Left lung (tissue), 10 donors: ENCODE data around the gene ODAD4. TPM values are rescaled to one million over a fixed set of nuclear protein-coding genes. Genes with fewer than 3 reads are reported as not detected.

ENCODE experiments used
- ATAC-seq: fragments of 200-7000 bp; cut with Tn5 transposase; one replicate; pipeline ENCODE4 v1.9.1; 2020; ENCODE audit warnings: moderate library complexity
- DNase-seq, 4 donors: peaks; one replicate each; pipeline ENCODE4 v3.0.0-alpha.2; 2013 to 2020
- H3K27ac ChIP-seq, 2 donors: fragments of 200-600 bp; sonication (generic) in 1 of 2; one replicate each; pipeline versions ENCODE4 v1.5.0 to v1.8.0; 2020 to 2021
- H3K27me3 ChIP-seq, 2 donors: fragments of 200-600 bp; sonication (generic) in 1 of 2; one replicate each; pipeline versions ENCODE4 v1.5.0 to v1.8.0; 2020 to 2021
- H3K36me3 ChIP-seq, 2 donors: fragments of 200-600 bp; sonication (generic) in 1 of 2; one replicate each; pipeline versions ENCODE4 v1.5.0 to v1.8.0; 2020 to 2021
- H3K4me1 ChIP-seq, 2 donors: fragments of 200-600 bp; one replicate each; pipeline ENCODE4 v1.8.0; 2021
- H3K4me3 ChIP-seq, 2 donors: fragments of 200-600 bp; sonication (generic) in 1 of 2; one replicate each; pipeline versions ENCODE4 v1.5.0 to v1.8.0; 2020 to 2021; ENCODE audit warnings: mild to moderate bottlenecking in 1 of 2
- H3K9me3 ChIP-seq, 2 donors: fragments of 200-600 bp; sonication (generic) in 1 of 2; one replicate each; pipeline versions ENCODE4 v1.5.0 to v1.8.0; 2020 to 2021
- intact Hi-C, 2 donors: fragments of 100-400 bp; cut with DNase I; formaldehyde crosslinking; loops; one replicate each; pipeline versions ENCODE4 v1.11.2 to v1.14.2; 2022
- polyA plus RNA-seq, 6 donors: library from polyadenylated mRNA; unstranded; fragments of 120-200 nt; gene quantifications; one replicate each; pipeline ENCODE4 v1.2.1, GENCODE V29; 2013; ENCODE audit not compliant: insufficient read length in 6 of 6
- total RNA-seq, 2 donors: library from RNA; stranded (reverse); fragmentation: NEBNext Ultra II Directional; extraction: Animal tissue kit (Norgen Biotek cat#: 25700); gene quantifications; one replicate each; pipeline ENCODE4 v1.2.1, GENCODE V29; 2021
- TF ChIP-seq, protein P1 (sequence below), 2 donors: fragments of 200-600 bp; sonication (generic) in 1 of 2; IDR thresholded peaks; one replicate each; pipeline versions ENCODE4 v1.5.0 to v1.8.0; 2021; ENCODE audit warnings: antibody characterized with exemption in 2 of 2
- donor health status: DM: no; HTN: yes; CAD: no.
- donor health status: DM: no; HTN: no; CAD: no.

The ODAD4 gene
- total and polyA plus RNA-seq, 8 donors = 0.73 to 7.8 (median 5.6) TPM

DNA sequence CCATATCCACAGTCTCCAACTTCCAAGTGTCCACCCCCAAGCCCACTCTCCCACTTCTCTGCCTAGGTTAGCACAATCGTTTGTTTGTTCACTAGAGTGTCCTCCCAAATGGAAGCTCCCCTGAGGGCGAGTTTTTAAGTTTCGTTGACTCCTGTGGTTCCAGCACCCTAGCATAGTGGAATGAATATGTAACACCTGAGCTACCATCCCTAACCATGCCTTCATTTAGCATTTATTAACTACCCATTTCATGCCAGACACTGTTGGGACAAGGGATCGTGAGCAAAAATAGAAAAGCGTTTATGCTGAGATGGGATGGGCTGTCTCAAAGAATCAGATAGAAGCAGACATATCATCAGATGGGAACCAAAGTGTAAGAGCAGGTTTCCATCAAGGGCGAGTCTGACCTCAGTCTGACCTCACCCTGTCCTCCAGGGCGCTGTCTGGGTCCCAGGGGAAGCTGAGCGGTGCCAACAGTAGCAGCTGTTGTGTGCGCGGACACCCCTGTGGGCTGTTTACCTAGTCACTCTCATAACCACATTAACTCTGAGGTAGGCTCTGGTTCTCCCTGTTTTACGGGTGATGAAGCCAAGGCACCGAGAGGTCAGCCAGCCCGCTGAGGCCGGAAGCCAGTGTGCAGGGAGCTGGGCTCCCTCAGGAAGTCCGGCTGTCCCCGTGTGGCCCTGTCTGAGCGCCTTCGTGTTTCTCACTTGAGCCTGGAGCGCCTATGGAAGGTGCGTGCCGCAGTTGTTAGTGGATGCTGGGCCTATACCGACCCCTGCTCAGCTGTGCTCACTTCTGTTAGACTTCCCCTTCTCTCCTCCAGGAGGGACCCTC is 42.4 kb downstream of the ODAD4 start:
- Histone ChIP-seq H3K27me3 (no peaks in the 10 kb centered on the region), H3K4me1 (peaks cover 3 to 46% of the 10 kb centered on the region in 2 donors), H3K9me3 (no peaks in the 10 kb centered on the region), H3K27ac (no peak overlapping the region), H3K4me3 (no peak overlapping the region), H3K36me3 (peaks cover 0 to 92% of the 10 kb centered on the region in 2 donors)
- DNase-seq (peak in 2 of 4 donors; percentile 18 to 58), ATAC-seq (peak; percentile 15)
- intact Hi-C loops = no loop called here
- TF ChIP-seq, protein P1, sequence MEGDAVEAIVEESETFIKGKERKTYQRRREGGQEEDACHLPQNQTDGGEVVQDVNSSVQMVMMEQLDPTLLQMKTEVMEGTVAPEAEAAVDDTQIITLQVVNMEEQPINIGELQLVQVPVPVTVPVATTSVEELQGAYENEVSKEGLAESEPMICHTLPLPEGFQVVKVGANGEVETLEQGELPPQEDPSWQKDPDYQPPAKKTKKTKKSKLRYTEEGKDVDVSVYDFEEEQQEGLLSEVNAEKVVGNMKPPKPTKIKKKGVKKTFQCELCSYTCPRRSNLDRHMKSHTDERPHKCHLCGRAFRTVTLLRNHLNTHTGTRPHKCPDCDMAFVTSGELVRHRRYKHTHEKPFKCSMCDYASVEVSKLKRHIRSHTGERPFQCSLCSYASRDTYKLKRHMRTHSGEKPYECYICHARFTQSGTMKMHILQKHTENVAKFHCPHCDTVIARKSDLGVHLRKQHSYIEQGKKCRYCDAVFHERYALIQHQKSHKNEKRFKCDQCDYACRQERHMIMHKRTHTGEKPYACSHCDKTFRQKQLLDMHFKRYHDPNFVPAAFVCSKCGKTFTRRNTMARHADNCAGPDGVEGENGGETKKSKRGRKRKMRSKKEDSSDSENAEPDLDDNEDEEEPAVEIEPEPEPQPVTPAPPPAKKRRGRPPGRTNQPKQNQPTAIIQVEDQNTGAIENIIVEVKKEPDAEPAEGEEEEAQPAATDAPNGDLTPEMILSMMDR (IDR thresholded peaks at IDR 0.05) = no peak

DNA sequence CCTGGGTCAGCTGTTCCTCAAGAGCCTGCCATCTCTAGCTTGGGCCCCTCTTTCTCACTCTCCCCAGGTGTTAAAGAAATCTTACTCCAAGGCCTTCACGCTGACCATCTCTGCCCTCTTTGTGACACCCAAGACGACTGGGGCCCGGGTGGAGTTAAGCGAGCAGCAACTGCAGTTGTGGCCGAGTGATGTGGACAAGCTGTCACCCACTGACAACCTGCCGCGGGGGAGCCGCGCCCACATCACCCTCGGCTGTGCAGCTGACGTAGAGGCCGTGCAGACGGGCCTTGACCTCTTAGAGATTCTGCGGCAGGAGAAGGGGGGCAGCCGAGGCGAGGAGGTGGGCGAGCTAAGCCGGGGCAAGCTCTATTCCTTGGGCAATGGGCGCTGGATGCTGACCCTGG is 43.0 kb downstream of the ODAD4 start:
- intact Hi-C loops = no loop called here

DNA sequence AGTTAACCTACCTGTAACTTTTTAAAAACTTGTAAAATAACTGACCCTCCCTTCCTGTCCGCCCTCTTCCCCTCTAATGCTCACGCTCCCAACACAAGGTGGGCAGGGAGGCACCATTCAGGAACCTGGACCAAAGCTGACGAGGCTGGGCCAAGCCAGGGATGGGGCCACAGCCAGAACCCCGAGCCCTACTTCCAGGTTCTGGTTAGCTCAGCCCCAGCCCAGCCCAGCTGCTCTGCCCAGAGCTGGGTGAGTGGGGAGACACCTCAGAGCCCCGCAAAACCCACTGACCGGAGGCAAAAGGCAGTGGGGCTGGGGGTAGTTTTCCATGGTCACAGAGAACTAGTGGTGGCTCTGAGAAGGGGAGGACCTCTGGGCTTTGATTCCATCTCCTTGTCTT is 43.6 kb downstream of the ODAD4 start:
- intact Hi-C loops = no loop called here
- DNase-seq = peak in 1 of 4 donors; percentile 70
- H3K9me3 ChIP-seq = no peaks in the 10 kb centered on the region
- no peaks in the 10 kb centered on the region for H3K27me3 ChIP-seq
- H3K4me3 ChIP-seq = no peak overlapping the region
- peaks cover 0 to 33% of the 10 kb centered on the region in 2 donors for H3K4me1 ChIP-seq
- ATAC-seq = no peak
- TF ChIP-seq, protein P1 (IDR thresholded peaks at IDR 0.05) = no peak
- peaks cover 0 to 94% of the 10 kb centered on the region in 2 donors for H3K36me3 ChIP-seq
- H3K27ac ChIP-seq = no peak overlapping the region

More for the DNA sequence above, 43.0 kb downstream of the ODAD4 start:
- TF ChIP-seq, protein P1 (IDR thresholded peaks at IDR 0.05) = no peak
- peak in 1 of 4 donors; percentile 67 for DNase-seq
- Histone ChIP-seq H3K27ac (no peak overlapping the region), H3K4me3 (no peak overlapping the region), H3K27me3 (no peaks in the 10 kb centered on the region), H3K36me3 (peaks cover 0 to 94% of the 10 kb centered on the region in 2 donors), H3K9me3 (no peaks in the 10 kb centered on the region), H3K4me1 (peaks cover 0 to 40% of the 10 kb centered on the region in 2 donors)
- no peak for ATAC-seq

DNA sequence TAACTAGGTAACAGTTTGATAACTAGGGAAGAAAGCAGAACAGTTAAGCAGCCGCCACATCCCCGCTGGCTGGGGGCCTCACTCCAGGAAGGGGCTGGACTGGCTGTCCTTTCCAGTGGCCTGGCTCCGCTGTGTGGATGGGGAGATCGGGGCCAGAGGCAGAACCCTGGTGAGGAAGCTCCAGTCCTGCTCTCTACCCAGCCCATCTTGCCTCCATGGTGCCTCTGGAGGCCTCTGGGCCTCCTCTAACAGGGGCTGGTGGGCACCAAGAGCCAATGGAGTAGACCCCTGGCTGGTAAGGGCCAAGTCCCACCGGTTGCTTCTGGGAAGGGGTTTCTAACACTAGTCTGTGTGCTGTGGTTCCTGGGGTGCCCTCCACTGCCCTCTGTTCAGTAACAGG is 44.2 kb downstream of the ODAD4 start:
- DNase-seq (peak in 1 of 4 donors; percentile 66), ATAC-seq (no peak)
- H3K27me3 ChIP-seq = no peaks in the 10 kb centered on the region
- H3K4me3 ChIP-seq = no peak overlapping the region
- TF ChIP-seq, protein P1 (IDR thresholded peaks at IDR 0.05) = no peak
- intact Hi-C loops = no loop called here
- H3K27ac ChIP-seq = no peak overlapping the region
- no peaks in the 10 kb centered on the region for H3K9me3 ChIP-seq
- peaks cover 0 to 93% of the 10 kb centered on the region in 2 donors for H3K36me3 ChIP-seq
- peaks cover 0 to 28% of the 10 kb centered on the region in 2 donors for H3K4me1 ChIP-seq
